ENCODE data around the gene DOC2B.
"Not testable (repeated sequence)": the region's sequence is repeated elsewhere in the genome, so short reads cannot be mapped to it uniquely, and the experiment has no call there.

The DOC2B gene

GRCh38 chr17:210402-210801 is 29.0 kb upstream of the DOC2B start:
- no peak for DNase-seq

- DNase-seq: no peak
These were observed 27.0 kb upstream of the DOC2B start for GRCh38 chr17:208429-208828.

- DNase-seq: no peak
These were observed 26.3 kb upstream of the DOC2B start for GRCh38 chr17:207775-208174.

GRCh38 chr17:206941-207560 is 25.6 kb upstream of the DOC2B start:
- no peak for DNase-seq

- not testable (repeated sequence) for DNase-seq
These were observed 25.0 kb upstream of the DOC2B start for GRCh38 chr17:206484-206883.

GRCh38 chr17:205817-206216 is 24.4 kb upstream of the DOC2B start:
- DNase-seq: no peak

GRCh38 chr17:205148-205669 is 23.8 kb upstream of the DOC2B start:
- DNase-seq: no peak

- no peak for DNase-seq
These were observed 23.1 kb upstream of the DOC2B start for GRCh38 chr17:204427-205147.

GRCh38 chr17:202501-202951 is 21.1 kb upstream of the DOC2B start:
- DNase-seq: no peak

- DNase-seq: not testable (repeated sequence)
These were observed 20.3 kb upstream of the DOC2B start for GRCh38 chr17:201736-202135.

- DNase-seq: not testable (repeated sequence)
These were observed 19.8 kb upstream of the DOC2B start for GRCh38 chr17:201257-201656.

- no peak for DNase-seq
These were observed 19.1 kb upstream of the DOC2B start for GRCh38 chr17:200586-200985.

- DNase-seq: no peak
These were observed 18.5 kb upstream of the DOC2B start for GRCh38 chr17:199806-200545.

- no peak for DNase-seq
These were observed 17.7 kb upstream of the DOC2B start for GRCh38 chr17:199191-199604.

- not testable (repeated sequence) for DNase-seq
These were observed 16.8 kb upstream of the DOC2B start for GRCh38 chr17:198225-198624.

- DNase-seq: no peak
These were observed 15.9 kb upstream of the DOC2B start for GRCh38 chr17:197352-197751.

- DNase-seq: no peak
These were observed 13.6 kb upstream of the DOC2B start for GRCh38 chr17:194828-195602.

GRCh38 chr17:193841-194806 is 12.7 kb upstream of the DOC2B start:
- no peak for DNase-seq

- no peak for DNase-seq
These were observed 12.0 kb upstream of the DOC2B start for GRCh38 chr17:193426-193810.

- DNase-seq: no peak
These were observed 11.4 kb upstream of the DOC2B start for GRCh38 chr17:192666-193425.

GRCh38 chr17:189444-189843 is 8.0 kb upstream of the DOC2B start:
- DNase-seq: no peak

Measured in activated T-cell treated with anti-CD3 and anti-CD28 coated beads, Interleukin-2, amount 50 U/mL, for 48 hours (primary cell).